Ovary (tissue), 9 donors: ENCODE results near the gene TMEM125. TPM values are rescaled to one million over a fixed set of nuclear protein-coding genes. Genes with fewer than 3 reads are reported as not detected.

Experiments
- DNase-seq, 5 donors: peaks; one replicate each; pipeline ENCODE4 v3.0.0-alpha.2; 2019 to 2020
- H3K27ac ChIP-seq, 2 donors: fragments of 200-600 bp; one replicate each; pipeline versions ENCODE4 v1.5.1 to v1.8.0; 2019 to 2022
- H3K27me3 ChIP-seq: fragments of 200-600 bp; one replicate; pipeline ENCODE4 v1.8.0; 2022
- H3K36me3 ChIP-seq: fragments of 200-600 bp; sonication (generic); one replicate; pipeline ENCODE4 v1.5.1; 2019
- H3K4me1 ChIP-seq: one replicate; pipeline ENCODE4 v1.8.1; 2013; ENCODE audit warnings: mild to moderate bottlenecking, moderate library complexity; ENCODE audit not compliant: insufficient read depth
- H3K4me3 ChIP-seq: fragments of 200-600 bp; sonication (generic); one replicate; pipeline ENCODE4 v1.5.1; 2017
- H3K9me3 ChIP-seq, 2 donors: fragments of 200-600 bp in 1 of 2; sonication (generic) in 1 of 2; one replicate each; pipeline versions ENCODE4 v1.5.1 to v1.8.1; 2013 to 2019; ENCODE audit warnings: mild to moderate bottlenecking in 1 of 2, moderate library complexity in 1 of 2
- CTCF ChIP-seq, 3 donors: fragments of 450-650 bp in 2 of 3; fragments of 200-600 bp in 1 of 3; IDR thresholded peaks; one replicate each; pipeline versions ENCODE4 v1.5.1 to v1.8.0; 2016 to 2022; ENCODE audit warnings: antibody characterized with exemption in 3 of 3, mild to moderate bottlenecking in 1 of 3
- EP300 ChIP-seq: sonication (generic); formaldehyde crosslinking; IDR thresholded peaks from one replicate; pipeline ENCODE4 v1.6.1; 2017; ENCODE audit warnings: antibody characterized with exemption
- POLR2A ChIP-seq: fragments of 450-650 bp; IDR thresholded peaks from one replicate; pipeline ENCODE4 v1.6.1; 2017; ENCODE audit warnings: antibody characterized with exemption, mild to moderate bottlenecking, moderate library complexity
- WGBS, 3 donors: extraction: QIAGEN DNeasy Blood & Tissue Kit in 1 of 3; methylation state at CpG; one replicate each; pipeline versions ENCODE4 v1.1.5 to v1.1.7; 2013 to 2017; 5-methylcytosine and 5-hydroxymethylcytosine counted together
- intact Hi-C, 4 donors: fragments of 100-400 bp; cut with DNase I; formaldehyde crosslinking; loops; one replicate each; pipeline versions ENCODE4 v1.11.0 to v1.15.1; 2022 to 2023
- polyA plus RNA-seq, 2 donors: library from polyadenylated mRNA; stranded (reverse); fragments of 200-250 nt in 1 of 2; fragments of 350-450 nt in 1 of 2; fragmentation: Illumina TruSeq in 1 of 2; extraction: RNeasy Lipid Tissue Mini Kit (QIAGEN cat#74804) in 1 of 2; gene quantifications; one replicate each; pipeline ENCODE4 v1.2.3, GENCODE V29; 2013 to 2014
- total RNA-seq, 7 donors: library from RNA; depleted of rRNA in 2 of 7; stranded (reverse); fragments of >200 nt in 2 of 7; fragmentation: NEBNext Ultra II Directional in 3 of 7; extraction: Animal tissue kit (Norgen Biotek cat#: 25700) in 3 of 7; gene quantifications; one replicate each; pipeline versions ENCODE4 v1.1.0 to v1.2.4, GENCODE V29; 2016 to 2023
- donor health status: DM: no; HTN: no; CAD: no; lungs with moderate emphysema.
- donor health status: DM: no; HTN: no; CAD: no.
- donor health status: Bipolar disorder and iron deficiency.
- donor health status: DM: yes; HTN: yes; CAD: no.
- donor health status: DM: no; HTN: no; CAD: no.
- donor health status: DM: yes; HTN: yes; CAD: no.

TMEM125 gene
- total and polyA plus RNA-seq, 9 donors = 0.23 to 20.6 (median 1.3) TPM

GRCh38 chr1:43250351-43250761, 19.4 kb upstream of the TMEM125 start:
- intact Hi-C loops = no loop called here
- 77 to 82% (median 78%) methylated on average over 3 of the region's 3 CpGs for WGBS, 3 donors
- TF ChIP-seq CTCF (IDR thresholded peaks at IDR 0.05) = no peak
- DNase-seq = no peak
- H3K27ac ChIP-seq = no peak overlapping the region
- no peaks in the 10 kb centered on the region for H3K9me3 ChIP-seq
- no peak overlapping the region for H3K4me3 ChIP-seq
- H3K27me3 ChIP-seq = no peaks in the 10 kb centered on the region
- H3K36me3 ChIP-seq = no peaks in the 10 kb centered on the region
- no peaks in the 10 kb centered on the region for H3K4me1 ChIP-seq

GRCh38 chr1:43251024-43251423, 18.8 kb upstream of the TMEM125 start:
- H3K9me3 ChIP-seq = no peaks in the 10 kb centered on the region
- H3K27me3 ChIP-seq = no peaks in the 10 kb centered on the region
- WGBS, 3 donors = 87 to 93% (median 90%) methylated on average over 5 of the region's 5 CpGs
- H3K4me3 ChIP-seq = no peak overlapping the region
- TF ChIP-seq POLR2A = no peak
- no peak for TF ChIP-seq EP300
- no peak for TF ChIP-seq CTCF (IDR thresholded peaks at IDR 0.05)
- DNase-seq = no peak
- H3K27ac ChIP-seq = no peak overlapping the region
- no peaks in the 10 kb centered on the region for H3K4me1 ChIP-seq
- no peaks in the 10 kb centered on the region for H3K36me3 ChIP-seq
- intact Hi-C loops = no loop called here

- no peaks in the 10 kb centered on the region for H3K27me3 ChIP-seq
- WGBS, 3 donors = 88 to 91% (median 90%) methylated on average over 1 of the region's 1 CpG
- H3K4me3 ChIP-seq = no peak overlapping the region
- TF ChIP-seq POLR2A (no peak), EP300 (no peak), CTCF (IDR thresholded peaks at IDR 0.05) (no peak)
- no peaks in the 10 kb centered on the region for H3K9me3 ChIP-seq
- H3K36me3 ChIP-seq = no peaks in the 10 kb centered on the region
- DNase-seq = no peak
- H3K4me1 ChIP-seq = no peaks in the 10 kb centered on the region
- intact Hi-C loops = no loop called here
- H3K27ac ChIP-seq = no peak overlapping the region
These were observed 17.6 kb upstream of the TMEM125 start for GRCh38 chr1:43252225-43252624.

- Histone ChIP-seq H3K36me3 (no peaks in the 10 kb centered on the region), H3K4me1 (no peaks in the 10 kb centered on the region), H3K27ac (no peak overlapping the region), H3K4me3 (no peak overlapping the region), H3K27me3 (no peaks in the 10 kb centered on the region), H3K9me3 (no peaks in the 10 kb centered on the region)
- DNase-seq = no peak
- TF ChIP-seq POLR2A (no peak), EP300 (no peak), CTCF (IDR thresholded peaks at IDR 0.05) (no peak)
- intact Hi-C loops = no loop called here
- 78 to 91% (median 88%) methylated on average over 4 of the region's 4 CpGs for WGBS, 3 donors
These were observed 16.6 kb upstream of the TMEM125 start for GRCh38 chr1:43253173-43253572.

- H3K27me3 ChIP-seq = no peaks in the 10 kb centered on the region
- no peaks in the 10 kb centered on the region for H3K36me3 ChIP-seq
- H3K9me3 ChIP-seq = no peaks in the 10 kb centered on the region
- 85 to 86% (median 85%) methylated on average over 8 of the region's 8 CpGs for WGBS, 3 donors
- no peak overlapping the region for H3K27ac ChIP-seq
- intact Hi-C loops = no loop called here
- H3K4me1 ChIP-seq = no peaks in the 10 kb centered on the region
- no peak for DNase-seq
- H3K4me3 ChIP-seq = no peak overlapping the region
- no peak for TF ChIP-seq EP300
- TF ChIP-seq POLR2A = no peak
- TF ChIP-seq CTCF (IDR thresholded peaks at IDR 0.05) = no peak
These were observed 15.9 kb upstream of the TMEM125 start for GRCh38 chr1:43253876-43254275.
